ENCODE measurements around the gene S100PBP. TPM values are rescaled to one million over a fixed set of nuclear protein-coding genes. Genes with fewer than 3 reads are reported as not detected.

Gene S100PBP
- total and polyA plus RNA-seq, 2 donors (not counting 3 experiments of a cell fraction or from before 2014, with no cell fraction given) = 15.4 to 38.6 TPM

GRCh38 chr1:32894681-32895080, 77.2 kb downstream of the S100PBP start:
- no TSS peak for BruUV-seq (replicated peaks)
- ChIA-PET POLR2A (no interaction called here), CTCF (interaction anchor here (1.0 to 5.7 kb wide), 4 partner anchors 12 to 191 kb away, joined by 3 to 51 read pairs (median 4); no protein-coding TSS in a partner anchor)
- Histone ChIP-seq H3K27ac (ENCODE audit: insufficient read depth, low read depth, low read length) (no peak overlapping the region), H3K79me2 (ENCODE audit: control insufficient read depth, insufficient read depth, low read length) (no peaks in the 10 kb centered on the region), H3K27me3 (ENCODE audit: control insufficient read depth in 2 of 2, insufficient read depth in 2 of 2, low read length in 2 of 2) (peaks cover 13 to 19% of the 10 kb centered on the region in 2 experiments), H3K36me3 (ENCODE audit: control insufficient read depth in 2 of 2, extremely low read depth in 1 of 2, insufficient read depth in 2 of 2, low read length in 2 of 2) (no peaks in the 10 kb centered on the region), H3K9me3 (replicated peaks; ENCODE audit: control insufficient read depth, insufficient read depth, low read length) (no peaks in the 10 kb centered on the region), H3K9ac (replicated peaks; ENCODE audit: extremely low read depth, insufficient read depth, low read length) (no peak overlapping the region), H3K9me1 (replicated peaks; ENCODE audit: control insufficient read depth, extremely low read depth, insufficient read depth, low read length) (no peaks in the 10 kb centered on the region), H4K20me1 (replicated peaks; ENCODE audit: control insufficient read depth, extremely low read depth, insufficient read depth, low read length) (no peaks in the 10 kb centered on the region), H2AFZ (ENCODE audit: low read depth, low read length) (no peak overlapping the region), H3K4me3 (replicated peaks in 1 of 3; ENCODE audit: insufficient read depth in 1 of 3, low read depth in 1 of 3, low read length in 3 of 3) (no peak overlapping the region), H3K4me1 (ENCODE audit: control insufficient read depth, extremely low read depth, insufficient read depth, low read length) (peaks cover 8% of the 10 kb centered on the region), H3K4me2 (ENCODE audit: insufficient read depth, low read length) (no peak overlapping the region)
- FAIRE-seq (no peak), DNase-seq (ENCODE audit: low read depth, low spot score) (no peak)
- dilution Hi-C loops (cut with MboI; ENCODE audit: extremely low pct_ligation_motif_present, low sequenced_read_pairs) (no loop called here), intact Hi-C loops (cut with micrococcal nuclease) (no loop called here)
- TF ChIP-seq JUN (IDR thresholded peaks at IDR 0.05; ENCODE audit: borderline replicate concordance, insufficient read depth, insufficient read length, low read depth) (no peak), POLR2A (IDR thresholded peaks at IDR 0.05; ENCODE audit: low read depth, low read length) (no peak), EZH2 (IDR thresholded peaks at IDR 0.05; ENCODE audit: borderline replicate concordance, low read depth, low read length, severe bottlenecking) (no peak), MAX (IDR thresholded peaks at IDR 0.05; ENCODE audit: insufficient read depth, insufficient read length) (no peak), GATA2 (IDR thresholded peaks at IDR 0.05; ENCODE audit: insufficient read depth, insufficient read length, low read depth, low read length) (no peak), MYC (IDR thresholded peaks at IDR 0.05; ENCODE audit: low read depth, low read length) (no peak), POLR2AphosphoS5 (IDR thresholded peaks at IDR 0.05; ENCODE audit: insufficient read depth, low read depth, low read length) (no peak), CTCF (IDR thresholded peaks at IDR 0.05; ENCODE audit: extremely low read depth in 1 of 2, insufficient read depth in 1 of 2, low read depth in 1 of 2, low read length in 2 of 2) (no peak), FOS (IDR thresholded peaks at IDR 0.05; ENCODE audit: borderline replicate concordance, insufficient read depth, low read length) (no peak)
